Measurements from ENCODE around the gene KIFC3. TPM values are rescaled to one million over a fixed set of nuclear protein-coding genes. Genes with fewer than 3 reads are reported as not detected.

KIFC3 gene
- total RNA-seq, 1 donor from 2014 or later: 15.4 TPM

DNA sequence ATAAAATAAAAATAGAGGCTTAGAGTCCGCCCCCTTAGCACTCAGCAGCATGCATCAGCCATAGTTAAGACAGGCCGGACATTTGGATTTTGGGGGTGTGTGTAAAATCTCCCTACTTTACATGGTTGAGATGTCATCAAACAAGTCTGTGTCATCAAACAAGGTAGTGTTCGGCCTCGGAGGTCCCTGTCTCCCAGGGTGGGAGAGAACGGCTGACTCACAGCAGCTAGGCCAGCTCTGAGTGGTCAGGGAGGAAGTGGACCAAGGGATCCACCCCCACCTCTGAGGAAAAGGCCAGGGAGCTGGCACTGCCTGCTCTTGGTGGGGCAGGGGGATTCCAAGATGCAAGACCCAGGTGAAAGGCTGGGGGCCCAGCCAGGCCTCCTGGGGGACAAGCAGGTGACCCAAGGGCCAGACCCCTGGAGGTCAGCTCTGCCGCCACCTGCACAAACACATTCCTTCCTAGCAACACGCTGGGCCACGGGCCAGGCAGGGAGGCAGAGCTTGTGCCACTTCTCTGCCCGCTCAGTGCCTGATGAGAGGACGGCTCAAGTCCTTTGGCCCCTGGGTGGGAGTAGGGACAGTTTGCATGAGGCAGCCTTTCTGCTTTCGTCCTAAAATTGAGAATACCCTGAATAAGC lies 28.5 kb downstream of the KIFC3 start:
- Mint-ChIP-seq H3K4me3 (ENCODE audit: unreplicated experiment) (no peak overlapping the region), H3K36me3 (ENCODE audit: low read depth, unreplicated experiment) (no peaks in the 10 kb centered on the region), H3K9me3 (ENCODE audit: unreplicated experiment) (no peaks in the 10 kb centered on the region), H3K27ac (ENCODE audit: unreplicated experiment) (no peak overlapping the region), H3K27me3 (ENCODE audit: unreplicated experiment) (peaks cover under 1% of the 10 kb centered on the region), H3K4me1 (ENCODE audit: unreplicated experiment) (no peaks in the 10 kb centered on the region)
- DNase-seq (ENCODE audit: low spot score): no peak
- TF ChIP-seq, protein P1, sequence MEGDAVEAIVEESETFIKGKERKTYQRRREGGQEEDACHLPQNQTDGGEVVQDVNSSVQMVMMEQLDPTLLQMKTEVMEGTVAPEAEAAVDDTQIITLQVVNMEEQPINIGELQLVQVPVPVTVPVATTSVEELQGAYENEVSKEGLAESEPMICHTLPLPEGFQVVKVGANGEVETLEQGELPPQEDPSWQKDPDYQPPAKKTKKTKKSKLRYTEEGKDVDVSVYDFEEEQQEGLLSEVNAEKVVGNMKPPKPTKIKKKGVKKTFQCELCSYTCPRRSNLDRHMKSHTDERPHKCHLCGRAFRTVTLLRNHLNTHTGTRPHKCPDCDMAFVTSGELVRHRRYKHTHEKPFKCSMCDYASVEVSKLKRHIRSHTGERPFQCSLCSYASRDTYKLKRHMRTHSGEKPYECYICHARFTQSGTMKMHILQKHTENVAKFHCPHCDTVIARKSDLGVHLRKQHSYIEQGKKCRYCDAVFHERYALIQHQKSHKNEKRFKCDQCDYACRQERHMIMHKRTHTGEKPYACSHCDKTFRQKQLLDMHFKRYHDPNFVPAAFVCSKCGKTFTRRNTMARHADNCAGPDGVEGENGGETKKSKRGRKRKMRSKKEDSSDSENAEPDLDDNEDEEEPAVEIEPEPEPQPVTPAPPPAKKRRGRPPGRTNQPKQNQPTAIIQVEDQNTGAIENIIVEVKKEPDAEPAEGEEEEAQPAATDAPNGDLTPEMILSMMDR (IDR thresholded peaks at IDR 0.05; ENCODE audit: unreplicated experiment): no peak

DNA sequence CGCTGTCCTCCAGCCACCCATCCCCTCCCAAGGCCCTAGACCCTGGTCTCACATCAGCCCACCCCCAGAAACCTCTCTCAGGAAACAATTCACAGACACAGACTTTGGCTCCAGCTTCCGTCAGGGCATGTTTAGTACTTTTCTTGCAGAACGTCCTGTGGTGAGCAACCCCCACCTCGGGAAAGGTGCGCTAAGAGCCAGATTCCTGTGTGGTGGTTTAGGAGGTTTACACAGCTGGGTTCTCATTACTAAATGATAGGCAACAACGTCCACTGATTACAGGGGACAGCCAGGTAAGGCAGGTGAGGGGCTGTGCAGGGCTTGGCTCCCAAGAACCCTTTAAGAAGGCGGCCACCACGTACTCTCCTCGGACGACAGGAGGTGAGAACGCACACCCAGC lies 29.3 kb downstream of the KIFC3 start:
- no peak overlapping the region for H3K27ac Mint-ChIP-seq (ENCODE audit: unreplicated experiment)
- no peak for DNase-seq (ENCODE audit: low spot score)
- peaks cover 4% of the 10 kb centered on the region for H3K36me3 Mint-ChIP-seq (ENCODE audit: low read depth, unreplicated experiment)
- no peak overlapping the region for H3K4me3 Mint-ChIP-seq (ENCODE audit: unreplicated experiment)
- TF ChIP-seq, protein P1 (IDR thresholded peaks at IDR 0.05; ENCODE audit: unreplicated experiment): no peak
- H3K9me3 Mint-ChIP-seq (ENCODE audit: unreplicated experiment): no peaks in the 10 kb centered on the region
- peaks cover 4% of the 10 kb centered on the region for H3K27me3 Mint-ChIP-seq (ENCODE audit: unreplicated experiment)
- no peaks in the 10 kb centered on the region for H3K4me1 Mint-ChIP-seq (ENCODE audit: unreplicated experiment)

DNA sequence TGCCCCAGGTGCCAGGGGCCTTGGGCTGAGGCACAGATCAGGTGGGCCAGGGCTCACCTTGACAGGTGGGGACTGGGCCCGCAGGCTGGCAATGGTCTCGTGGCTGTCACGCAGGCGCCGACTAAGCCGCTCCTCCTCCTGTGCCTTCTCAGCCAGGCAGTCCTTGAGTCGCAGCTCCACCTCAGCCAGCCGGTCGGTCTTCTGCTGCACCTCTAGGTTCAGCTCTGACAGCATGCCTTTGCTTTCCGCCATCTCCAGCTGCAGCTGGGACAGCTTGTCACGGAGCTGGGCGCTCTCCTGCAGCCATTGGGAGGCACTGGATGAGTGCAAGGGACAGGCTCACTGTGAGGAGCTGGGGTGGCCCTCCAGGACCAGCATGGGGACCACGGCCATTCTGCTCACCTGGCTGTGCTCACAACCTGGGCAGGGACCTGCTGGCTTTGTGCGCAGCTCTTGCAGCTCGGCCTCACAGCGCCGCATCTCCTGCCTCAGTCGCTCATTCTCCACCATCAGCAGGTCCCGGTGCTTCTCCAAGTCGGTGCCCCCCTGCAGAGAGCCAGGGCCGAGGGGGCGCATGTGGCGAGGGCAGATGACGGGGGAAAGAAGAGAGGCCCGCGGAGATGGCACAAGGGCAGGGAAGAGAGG lies 31.0 kb downstream of the KIFC3 start:
- peaks cover 11% of the 10 kb centered on the region for H3K36me3 Mint-ChIP-seq (ENCODE audit: low read depth, unreplicated experiment)
- TF ChIP-seq, protein P1 (IDR thresholded peaks at IDR 0.05; ENCODE audit: unreplicated experiment): no peak
- H3K27ac Mint-ChIP-seq (ENCODE audit: unreplicated experiment): no peak overlapping the region
- no peak for DNase-seq (ENCODE audit: low spot score)
- H3K27me3 Mint-ChIP-seq (ENCODE audit: unreplicated experiment): peaks cover 8% of the 10 kb centered on the region
- H3K9me3 Mint-ChIP-seq (ENCODE audit: unreplicated experiment): no peaks in the 10 kb centered on the region
- H3K4me3 Mint-ChIP-seq (ENCODE audit: unreplicated experiment): no peak overlapping the region
- no peaks in the 10 kb centered on the region for H3K4me1 Mint-ChIP-seq (ENCODE audit: unreplicated experiment)

DNA sequence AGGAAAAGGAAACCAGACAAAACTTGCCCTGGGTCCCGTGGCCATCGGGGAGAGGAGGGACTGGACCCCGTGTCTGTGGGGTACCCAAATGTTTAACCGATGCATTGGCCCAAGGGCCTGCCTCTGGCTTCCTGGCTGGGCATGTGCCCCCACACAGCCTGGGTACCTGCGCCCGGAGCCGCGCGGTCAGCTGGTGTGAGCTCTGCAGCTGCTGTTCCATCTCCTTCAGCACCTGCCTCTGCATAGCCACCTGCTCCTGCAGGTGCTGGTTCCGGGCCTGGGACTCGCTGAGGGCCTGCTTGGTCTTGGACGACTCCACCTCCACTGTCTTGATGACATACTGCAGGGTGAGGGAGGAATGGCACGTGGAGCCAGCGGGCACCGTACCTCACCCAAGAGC lies 31.9 kb downstream of the KIFC3 start:
- Mint-ChIP-seq H3K9me3 (ENCODE audit: unreplicated experiment) (no peaks in the 10 kb centered on the region), H3K27ac (ENCODE audit: unreplicated experiment) (no peak overlapping the region), H3K36me3 (ENCODE audit: low read depth, unreplicated experiment) (peaks cover 12% of the 10 kb centered on the region), H3K4me1 (ENCODE audit: unreplicated experiment) (no peaks in the 10 kb centered on the region), H3K4me3 (ENCODE audit: unreplicated experiment) (no peak overlapping the region), H3K27me3 (ENCODE audit: unreplicated experiment) (peaks cover 8% of the 10 kb centered on the region)
- DNase-seq (ENCODE audit: low spot score): no peak
- TF ChIP-seq, protein P1 (IDR thresholded peaks at IDR 0.05; ENCODE audit: unreplicated experiment): no peak

DNA sequence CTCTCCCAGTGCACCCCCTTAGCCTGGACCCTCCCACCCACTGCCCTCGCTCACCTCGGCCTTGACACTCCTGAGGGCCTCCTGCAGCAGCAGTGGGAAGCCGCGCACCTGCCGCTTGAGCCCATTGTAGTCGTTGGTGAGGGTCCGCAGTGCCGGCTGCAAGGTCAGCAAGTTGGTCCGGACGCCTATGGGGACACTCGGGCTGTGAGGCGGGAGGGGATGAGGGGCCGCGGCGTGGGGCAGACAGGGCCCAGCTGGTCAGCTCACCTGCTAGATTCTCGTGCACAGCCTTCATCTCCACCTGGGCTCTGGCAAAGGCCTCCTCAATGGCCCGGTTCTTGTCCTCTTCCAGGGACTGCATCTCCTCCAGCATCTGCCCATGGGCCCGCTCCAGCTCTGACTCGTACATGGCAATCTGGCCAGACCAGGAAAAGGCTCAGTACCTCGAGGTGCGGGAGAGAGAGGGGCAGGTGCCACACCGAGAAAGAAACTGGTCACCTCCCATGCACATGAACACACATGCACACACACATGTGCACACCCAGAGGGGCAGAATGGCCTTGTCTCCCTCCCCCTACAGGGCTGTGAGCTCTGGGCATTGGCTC lies 32.6 kb downstream of the KIFC3 start:
- H3K4me1 Mint-ChIP-seq (ENCODE audit: unreplicated experiment): no peaks in the 10 kb centered on the region
- no peak overlapping the region for H3K4me3 Mint-ChIP-seq (ENCODE audit: unreplicated experiment)
- TF ChIP-seq, protein P1 (IDR thresholded peaks at IDR 0.05; ENCODE audit: unreplicated experiment): no peak
- peaks cover 14% of the 10 kb centered on the region for H3K36me3 Mint-ChIP-seq (ENCODE audit: low read depth, unreplicated experiment)
- DNase-seq (ENCODE audit: low spot score): no peak
- H3K27ac Mint-ChIP-seq (ENCODE audit: unreplicated experiment): no peak overlapping the region
- H3K27me3 Mint-ChIP-seq (ENCODE audit: unreplicated experiment): peaks cover 8% of the 10 kb centered on the region
- H3K9me3 Mint-ChIP-seq (ENCODE audit: unreplicated experiment): no peaks in the 10 kb centered on the region

Data from endothelial cell (in vitro differentiated cells).